ENCODE measurements around the gene HBM.

GRCh38 chr16:164827-165538, 795 bp upstream of the HBM start:
- TF ChIP-seq CTCF (IDR thresholded peaks at IDR 0.05; ENCODE audit: low read depth, low read length, missing input control) = no peak
- no peak for TF ChIP-seq HNF4G (IDR thresholded peaks at IDR 0.05)
- TF ChIP-seq RAD21 (IDR thresholded peaks at IDR 0.05) = no peak
- TF ChIP-seq ZBTB33 (IDR thresholded peaks at IDR 0.05) = no peak
- TF ChIP-seq TAF1 (conservative IDR thresholded peaks at IDR 0.05) = no peak
- no peak for TF ChIP-seq GABPA (IDR thresholded peaks at IDR 0.05 in 1 of 2, conservative IDR thresholded peaks at IDR 0.05 in 1 of 2)

Measured in liver (tissue), 3 donors.